ENCODE results near the gene IMP4. TPM values are rescaled to one million over a fixed set of nuclear protein-coding genes. Genes with fewer than 3 reads are reported as not detected.

IMP4 gene
- total and polyA plus RNA-seq, 7 donors: 74.4 to 270 (median 118) TPM

- no peak for DNase-seq
- intact Hi-C loops (cut with DNase I): loop anchor here (5.0 kb wide), 1 partner anchor 162 kb away; the partner anchor contains the start of genes MZT2B (in 2 of the 2) and SMPD4 (in 2 of the 2)
- 89 to 91% (median 91%) methylated on average over 4 of the region's 4 CpGs for WGBS, 3 donors
Observed at GRCh38 chr2:130344578-130344977, 1.9 kb downstream of the IMP4 start.

GRCh38 chr2:130345091-130345490 is 2.4 kb downstream of the IMP4 start:
- ATAC-seq: no peak
- intact Hi-C loops (cut with DNase I): no loop called here

More at GRCh38 chr2:130344578-130344977, 1.9 kb downstream of the IMP4 start:
- ATAC-seq: no peak
- TF ChIP-seq CTCF (IDR thresholded peaks at IDR 0.05): no peak
- peaks cover 15% of the 10 kb centered on the region for H3K4me1 ChIP-seq
- no peak overlapping the region for H3K4me3 ChIP-seq
- H3K36me3 ChIP-seq (ENCODE audit: insufficient read depth in 1 of 2, low read depth in 1 of 2): peaks cover 12 to 67% of the 10 kb centered on the region in 2 donors
- H3K27me3 ChIP-seq (ENCODE audit: insufficient read depth in 3 of 3, low read length in 2 of 3): no peaks in the 10 kb centered on the region
- no peaks in the 10 kb centered on the region for H3K9me3 ChIP-seq
- no peak overlapping the region for H3K27ac ChIP-seq

GRCh38 chr2:130345611-130346010 is 2.9 kb downstream of the IMP4 start:
- intact Hi-C loops (cut with DNase I): no loop called here
- H3K4me3 ChIP-seq: no peak overlapping the region
- ATAC-seq (no peak), DNase-seq (no peak)
- TF ChIP-seq CTCF (IDR thresholded peaks at IDR 0.05): no peak
- H3K27me3 ChIP-seq (ENCODE audit: insufficient read depth in 3 of 3, low read length in 2 of 3): no peaks in the 10 kb centered on the region
- H3K27ac ChIP-seq: no peak overlapping the region
- H3K4me1 ChIP-seq: peaks cover 15% of the 10 kb centered on the region
- 94 to 96% (median 96%) methylated on average over 18 to 21 of the region's 21 CpGs for WGBS, 3 donors
- no peaks in the 10 kb centered on the region for H3K9me3 ChIP-seq
- peaks cover 12 to 57% of the 10 kb centered on the region in 2 donors for H3K36me3 ChIP-seq (ENCODE audit: insufficient read depth in 1 of 2, low read depth in 1 of 2)

More at GRCh38 chr2:130345091-130345490, 2.4 kb downstream of the IMP4 start:
- no peak for DNase-seq
- Histone ChIP-seq H3K4me3 (no peak overlapping the region), H3K9me3 (no peaks in the 10 kb centered on the region), H3K4me1 (peaks cover 15% of the 10 kb centered on the region), H3K27me3 (ENCODE audit: insufficient read depth in 3 of 3, low read length in 2 of 3) (no peaks in the 10 kb centered on the region), H3K27ac (no peak overlapping the region), H3K36me3 (ENCODE audit: insufficient read depth in 1 of 2, low read depth in 1 of 2) (peaks cover 12 to 62% of the 10 kb centered on the region in 2 donors)
- no peak for TF ChIP-seq CTCF (IDR thresholded peaks at IDR 0.05)
- 94 to 96% (median 95%) methylated on average over 13 of the region's 13 CpGs for WGBS, 3 donors

DNA sequence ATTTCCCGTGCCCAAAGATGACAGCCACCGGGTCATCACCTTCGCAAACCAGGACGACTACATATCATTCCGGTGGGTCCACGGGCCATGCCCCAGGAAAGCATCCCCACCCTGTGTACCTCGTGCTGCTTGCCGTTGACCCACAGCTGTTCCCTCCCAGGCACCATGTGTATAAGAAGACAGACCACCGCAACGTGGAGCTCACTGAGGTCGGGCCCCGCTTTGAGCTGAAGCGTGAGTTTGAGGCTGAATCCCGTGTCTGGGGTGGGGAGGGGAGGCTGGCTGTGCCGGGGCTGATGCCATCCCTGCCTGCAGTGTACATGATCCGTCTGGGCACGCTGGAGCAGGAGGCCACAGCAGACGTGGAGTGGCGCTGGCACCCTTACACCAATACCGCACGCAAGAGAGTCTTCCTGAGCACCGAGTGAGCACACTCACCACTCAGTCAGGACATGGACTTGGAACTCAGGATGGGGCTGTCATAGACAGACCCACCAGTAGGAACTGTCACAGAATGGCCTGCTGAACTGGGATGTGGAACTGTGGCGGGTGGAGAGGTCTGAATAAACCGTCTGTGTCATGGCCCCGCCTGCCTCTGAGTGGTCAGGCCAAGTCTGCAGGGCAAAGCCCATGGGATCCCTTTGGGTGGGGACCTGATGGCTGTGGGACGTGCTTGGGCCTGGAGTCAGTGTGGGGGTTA is 3.5 kb downstream of the IMP4 start:
- no peak for TF ChIP-seq CTCF (IDR thresholded peaks at IDR 0.05)
- WGBS, 3 donors: 92 to 95% (median 93%) methylated on average over 26 of the region's 26 CpGs
- intact Hi-C loops (cut with DNase I): no loop called here
- no peaks in the 10 kb centered on the region for H3K9me3 ChIP-seq
- peaks cover 12 to 54% of the 10 kb centered on the region in 2 donors for H3K36me3 ChIP-seq (ENCODE audit: insufficient read depth in 1 of 2, low read depth in 1 of 2)
- no peak overlapping the region for H3K27ac ChIP-seq
- no peaks in the 10 kb centered on the region for H3K27me3 ChIP-seq (ENCODE audit: insufficient read depth in 3 of 3, low read length in 2 of 3)
- ATAC-seq (no peak), DNase-seq (no peak)
- no peak overlapping the region for H3K4me3 ChIP-seq
- H3K4me1 ChIP-seq: peaks cover 12% of the 10 kb centered on the region

DNA sequence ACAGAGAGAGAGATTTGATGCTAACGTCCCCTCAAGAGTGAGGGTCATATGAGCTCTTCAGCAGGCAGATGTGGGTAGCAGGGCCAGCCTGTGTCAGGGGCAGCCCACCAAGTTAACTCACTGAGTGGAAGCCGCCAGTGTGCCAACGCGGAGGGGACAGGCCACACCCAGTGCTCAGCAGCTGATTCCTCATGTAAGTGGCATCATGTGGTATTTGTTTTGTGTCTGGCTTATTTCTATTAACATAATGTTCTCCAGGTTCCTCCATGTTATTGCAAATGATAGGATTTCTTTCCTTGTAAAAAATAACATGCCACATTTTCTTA is 4.0 kb downstream of the IMP4 start:
- H3K27ac ChIP-seq: no peak overlapping the region
- no peaks in the 10 kb centered on the region for H3K9me3 ChIP-seq
- H3K36me3 ChIP-seq (ENCODE audit: insufficient read depth in 1 of 2, low read depth in 1 of 2): peaks cover 12 to 54% of the 10 kb centered on the region in 2 donors
- TF ChIP-seq CTCF (IDR thresholded peaks at IDR 0.05): no peak
- no peaks in the 10 kb centered on the region for H3K27me3 ChIP-seq (ENCODE audit: insufficient read depth in 3 of 3, low read length in 2 of 3)
- intact Hi-C loops (cut with DNase I): no loop called here
- DNase-seq (no peak), ATAC-seq (no peak)
- no peak overlapping the region for H3K4me3 ChIP-seq
- 71 to 74% (median 73%) methylated on average over 4 of the region's 4 CpGs for WGBS, 3 donors
- H3K4me1 ChIP-seq: peaks cover 8% of the 10 kb centered on the region
